Endometrial microvascular endothelial cells (primary cell): ENCODE results near the gene TTLL5. TPM values are rescaled to one million over a fixed set of nuclear protein-coding genes. Genes with fewer than 3 reads are reported as not detected.

Source experiments
- in situ Hi-C: cut with HindIII; loops from 2 replicates; pipeline ENCODE4 v1.10.0; 2017; ENCODE audit warnings: low sequenced_read_pairs, low pct_unique_long_range_greater_than_20kb; ENCODE audit errors: inconsistent ontology term
- total RNA-seq: library from RNA; depleted of rRNA; stranded (reverse); fragments of >200 nt; gene quantifications from one replicate; pipeline ENCODE4 v1.2.3, GENCODE V29; 2015; ENCODE audit errors: inconsistent ontology term

Gene TTLL5
- total RNA-seq, 1 donor from 2014 or later = 53.8 TPM

DNA sequence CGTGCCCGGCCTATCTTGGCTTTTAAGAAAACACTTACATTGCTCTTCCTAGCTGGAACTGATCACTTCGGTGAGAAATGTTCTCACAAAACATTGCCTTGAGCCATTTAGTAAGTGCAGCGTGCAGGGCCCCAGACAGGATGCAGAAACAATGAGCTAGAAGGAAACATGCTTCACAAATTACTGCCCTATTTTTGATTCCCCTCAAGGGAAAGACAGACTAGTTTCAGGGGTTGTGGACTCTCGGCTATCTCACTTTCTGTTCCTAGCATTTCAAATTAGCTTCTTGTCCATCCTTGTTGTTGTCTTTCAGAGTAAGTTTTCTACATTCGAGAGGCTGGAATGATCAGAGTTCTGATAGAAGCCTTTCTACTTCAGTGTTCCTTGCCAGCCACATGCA, 299.2 kb downstream of the TTLL5 start:
- in situ Hi-C loops = no loop called here

DNA sequence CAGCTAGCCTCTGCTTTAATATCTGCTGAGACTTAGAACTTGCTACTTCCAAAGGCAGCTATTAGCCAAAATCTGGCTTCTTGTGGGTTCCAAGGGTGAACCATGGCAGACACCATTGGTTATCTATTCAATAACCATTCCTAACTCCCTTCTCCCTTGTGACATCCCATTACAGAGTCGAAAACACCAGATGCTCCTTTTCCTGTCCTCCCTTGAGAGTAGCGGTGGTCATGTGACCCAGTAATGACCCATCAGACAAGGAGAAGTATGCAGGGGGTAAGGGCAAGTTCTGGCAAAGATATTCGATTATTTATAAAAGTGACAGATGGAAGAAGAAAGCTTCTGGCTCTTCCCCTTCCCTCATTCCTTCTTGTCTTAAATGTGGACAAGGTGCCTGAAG, 300.6 kb downstream of the TTLL5 start:
- in situ Hi-C loops = no loop called here

DNA sequence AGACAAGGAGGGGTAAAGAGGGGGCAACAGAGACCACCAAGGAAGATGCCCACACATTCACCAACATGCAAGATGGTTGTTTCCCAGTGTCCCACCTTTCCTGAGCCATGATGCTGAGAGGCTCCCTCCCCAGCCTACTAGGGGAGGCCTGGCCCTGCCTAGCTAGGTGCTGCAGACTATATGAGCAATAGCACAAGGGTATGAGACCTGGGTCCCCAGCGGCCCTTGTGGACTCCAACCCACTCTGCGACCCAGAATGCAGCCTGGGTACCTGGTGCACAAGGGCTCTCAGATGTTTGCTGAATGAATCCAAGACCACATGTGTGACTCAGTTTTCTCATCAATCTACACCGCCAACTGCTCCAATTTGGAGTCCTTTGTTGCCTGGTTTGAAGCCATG, 306.8 kb downstream of the TTLL5 start:
- in situ Hi-C loops = no loop called here

DNA sequence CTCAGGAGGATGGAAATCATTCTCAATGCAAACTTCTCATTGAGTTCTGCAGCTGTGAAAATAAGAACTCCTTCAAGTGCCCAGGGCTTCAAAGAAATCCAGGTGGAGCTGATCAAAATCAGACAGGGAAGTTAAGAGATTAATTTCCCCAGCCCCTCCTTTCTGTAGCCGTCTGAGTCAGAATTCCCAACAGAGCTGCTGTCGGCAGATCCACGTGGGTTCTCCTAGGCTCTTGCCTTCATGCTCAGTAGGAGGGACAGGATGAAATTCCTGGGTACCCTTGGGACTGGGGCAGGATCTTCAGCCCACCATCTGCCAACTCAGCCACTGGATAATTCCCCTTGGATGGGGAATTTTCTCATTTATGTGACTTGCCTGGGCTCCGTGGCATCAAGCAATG, 307.4 kb downstream of the TTLL5 start:
- in situ Hi-C loops = no loop called here

DNA sequence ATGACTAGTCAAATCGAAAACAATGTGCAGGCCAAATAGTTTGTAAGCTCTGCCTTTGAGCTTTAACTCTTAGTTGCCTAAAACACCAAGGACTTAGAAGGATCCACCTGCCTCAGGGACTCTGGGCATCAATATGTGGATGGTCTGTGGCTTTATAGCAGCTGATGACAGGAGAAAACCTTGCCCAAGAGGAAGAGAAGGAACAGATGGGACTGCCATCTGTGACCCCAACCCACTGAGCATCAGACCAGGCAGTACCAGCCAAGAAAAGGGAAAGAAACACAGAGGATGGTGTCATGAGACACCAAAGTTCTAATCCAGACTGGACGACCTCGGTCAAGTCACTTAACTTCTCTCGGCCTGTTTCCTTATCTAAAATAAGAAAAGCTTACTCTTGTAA, 308.1 kb downstream of the TTLL5 start:
- in situ Hi-C loops = no loop called here

DNA sequence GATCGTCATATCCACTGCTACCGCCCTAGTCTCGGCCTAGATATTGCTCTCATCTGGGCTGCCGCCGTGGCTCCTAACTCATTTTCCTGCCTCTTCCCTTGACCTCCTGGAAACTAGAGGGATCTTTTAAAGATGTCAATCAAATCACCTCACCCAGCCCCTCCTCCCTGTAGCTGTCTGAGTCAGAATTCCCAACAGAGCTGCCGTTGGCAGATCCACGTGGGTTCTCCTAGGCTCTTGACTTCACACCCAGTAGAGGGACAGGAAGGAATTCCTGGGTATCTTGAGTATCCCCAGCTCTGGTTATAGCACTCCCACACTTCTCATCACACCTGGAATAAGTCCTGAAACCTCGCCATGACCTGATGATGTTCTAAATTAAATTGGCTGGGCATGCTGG, 308.8 kb downstream of the TTLL5 start:
- in situ Hi-C loops = no loop called here

DNA sequence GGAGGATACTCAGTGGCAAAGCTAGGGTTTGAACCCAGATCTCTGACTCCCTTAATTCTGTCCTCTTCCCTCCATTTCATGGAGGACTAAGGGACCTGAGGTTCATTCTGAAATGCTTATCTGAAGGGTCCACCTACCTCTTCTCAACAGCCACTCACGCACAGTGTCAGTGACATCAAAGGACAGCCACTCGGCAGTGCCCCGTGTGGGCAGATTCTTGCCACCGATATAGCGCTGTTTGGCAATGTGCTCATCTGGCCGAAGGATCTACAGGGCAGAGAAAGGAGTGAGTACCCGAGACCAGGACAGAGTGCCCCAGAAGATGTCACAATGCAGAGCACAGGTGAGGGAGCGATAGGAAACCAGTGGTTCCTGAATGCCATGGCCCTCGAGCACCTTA, 309.9 kb downstream of the TTLL5 start:
- in situ Hi-C loops = no loop called here

DNA sequence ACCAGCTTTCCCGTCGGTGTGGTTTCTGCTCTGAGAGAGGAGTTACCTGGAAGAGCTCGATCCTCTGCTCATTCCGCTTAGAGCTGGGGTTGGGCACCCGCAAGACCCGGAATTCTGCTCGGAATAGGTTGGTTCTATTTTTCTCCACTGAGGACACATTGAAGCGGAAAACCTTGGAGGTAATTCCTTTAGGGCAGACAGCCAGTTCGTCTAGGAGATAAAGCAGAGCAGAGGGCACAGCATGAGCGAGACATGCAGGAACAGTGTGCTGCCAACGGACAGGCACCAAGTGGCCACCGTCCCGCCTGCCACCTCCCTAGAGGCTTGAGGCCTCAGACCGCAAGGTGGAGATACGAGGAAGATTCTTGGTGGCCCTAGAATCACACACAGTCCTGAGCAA, 310.5 kb downstream of the TTLL5 start:
- in situ Hi-C loops = no loop called here

DNA sequence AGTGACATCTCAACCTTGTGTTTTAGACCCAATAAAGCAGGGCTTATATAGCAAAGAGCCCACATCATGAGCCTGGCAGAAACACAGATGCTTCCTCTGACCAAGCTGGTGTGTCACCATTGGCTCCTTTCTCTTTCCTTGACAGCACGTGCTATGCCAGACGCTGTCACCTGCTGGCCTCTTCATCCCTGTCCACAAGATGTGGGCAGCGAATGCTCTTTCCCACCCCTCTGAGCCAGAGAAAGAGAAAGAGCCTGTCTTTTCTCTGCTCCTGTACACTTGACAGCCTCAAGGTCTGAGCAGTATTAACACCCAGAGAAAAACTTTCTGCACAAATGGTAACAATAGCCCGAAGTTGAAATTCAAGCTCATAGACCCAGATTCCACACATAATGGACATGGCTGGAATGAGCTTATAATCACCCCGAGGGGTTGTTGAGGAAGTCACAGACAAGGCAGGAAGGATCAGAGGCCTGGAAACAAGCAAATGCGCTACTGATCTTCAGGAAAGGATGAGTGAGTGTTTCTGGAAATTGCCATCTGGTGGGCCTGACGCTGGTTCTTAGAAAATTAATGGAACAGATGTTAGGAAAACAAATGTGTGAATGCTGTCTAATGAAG, 311.9 kb downstream of the TTLL5 start:
- in situ Hi-C loops = no loop called here

DNA sequence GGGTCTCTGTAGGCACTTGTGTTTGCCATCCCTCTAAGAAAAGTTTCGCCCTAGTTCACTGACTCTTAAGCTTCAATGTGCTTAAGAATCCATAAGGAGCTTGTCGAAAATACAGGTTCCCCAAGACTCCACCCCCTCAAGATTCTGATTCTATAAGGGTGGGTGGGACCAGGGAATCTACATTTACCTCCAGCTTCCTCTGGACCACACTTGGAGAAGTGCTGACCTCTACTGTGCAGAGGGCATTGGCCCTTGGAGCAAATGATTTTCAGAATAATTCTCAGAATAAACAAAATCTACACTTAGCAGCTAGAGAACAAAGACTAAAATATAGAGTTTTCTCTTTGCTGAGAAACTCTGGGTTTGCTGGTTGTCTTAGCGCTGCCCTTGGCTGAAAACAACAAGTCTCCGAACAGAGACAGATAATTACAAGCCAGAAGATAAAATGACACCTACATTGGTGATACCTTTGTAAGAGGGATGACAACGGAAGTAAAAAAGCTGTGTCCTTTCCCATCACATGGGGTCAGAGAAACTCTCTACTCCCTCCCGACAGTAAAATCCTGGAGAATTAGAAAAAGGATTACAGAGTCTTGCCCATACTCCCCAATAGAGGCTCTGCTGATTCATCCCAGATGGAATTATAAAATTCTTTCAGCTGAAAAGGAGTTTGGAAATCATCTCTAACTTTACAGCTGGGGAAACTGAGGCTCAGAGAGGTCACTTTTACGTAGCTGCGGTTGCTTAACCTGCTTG, 316.0 kb downstream of the TTLL5 start:
- in situ Hi-C loops = no loop called here

DNA sequence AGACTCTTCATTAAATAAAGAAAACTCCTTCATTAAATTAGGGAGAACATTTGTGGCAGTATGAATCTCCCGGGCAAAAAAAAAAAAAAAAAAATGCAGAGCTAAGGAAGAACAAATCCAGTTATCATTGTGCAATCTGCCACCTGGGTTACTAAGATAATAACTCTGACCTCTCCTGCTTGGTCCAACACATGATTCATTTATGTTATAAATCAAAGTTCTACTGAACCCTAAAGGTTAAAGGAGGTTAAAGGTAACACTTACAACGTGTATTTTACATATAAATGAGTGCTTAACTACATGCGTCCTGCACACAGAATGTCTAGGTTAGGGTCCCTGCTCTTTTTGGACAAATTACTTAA, 316.5 kb downstream of the TTLL5 start:
- in situ Hi-C loops = no loop called here

DNA sequence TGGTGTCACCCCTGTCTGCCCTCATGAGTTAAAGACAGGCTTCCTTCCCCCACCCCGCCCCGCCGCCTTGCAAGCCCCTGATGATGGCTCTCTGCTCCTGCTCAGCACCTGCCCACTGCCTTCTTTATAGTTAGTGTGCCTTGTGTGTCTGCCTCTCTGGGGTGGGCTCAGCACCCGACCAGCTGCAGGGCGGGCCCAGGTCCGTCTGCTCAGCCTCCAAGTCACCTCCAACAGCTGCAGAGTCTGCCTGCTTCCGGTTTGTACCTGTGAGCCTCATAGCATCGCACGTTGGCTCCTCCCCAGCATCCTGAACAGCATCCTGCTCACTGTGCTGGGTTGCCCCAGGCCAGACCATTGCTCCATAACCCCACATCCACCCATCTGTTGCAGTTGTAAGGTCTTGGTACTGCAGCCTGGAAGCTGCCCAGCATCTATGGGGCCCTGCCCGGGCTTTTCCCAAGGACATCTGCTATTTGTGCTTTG, 317.2 kb downstream of the TTLL5 start:
- in situ Hi-C loops = no loop called here

DNA sequence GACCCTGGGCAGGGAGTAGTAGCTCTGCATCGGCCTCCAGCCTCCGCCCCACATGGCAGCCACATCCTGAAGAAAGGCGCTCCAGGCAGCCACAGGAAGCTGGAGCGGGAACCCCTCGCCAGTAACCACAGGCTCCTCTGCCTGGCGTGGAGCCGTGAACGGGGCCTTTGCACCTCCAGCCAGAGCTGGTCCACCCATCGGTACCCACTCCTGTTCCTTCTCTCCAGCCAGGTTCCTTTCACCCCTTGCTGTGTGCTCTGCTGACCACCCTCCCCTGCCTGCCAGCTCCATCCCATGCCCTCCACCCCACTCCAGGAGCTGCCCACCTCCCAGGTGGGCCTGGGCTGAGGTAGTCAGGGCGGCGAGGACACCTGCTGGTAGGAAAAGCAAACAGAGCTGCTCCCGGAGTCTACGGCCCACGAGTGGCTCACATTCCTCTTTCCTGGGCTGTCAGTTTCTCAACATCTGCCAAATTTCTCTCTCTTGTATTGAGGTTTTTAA, 318.1 kb downstream of the TTLL5 start:
- in situ Hi-C loops = no loop called here

DNA sequence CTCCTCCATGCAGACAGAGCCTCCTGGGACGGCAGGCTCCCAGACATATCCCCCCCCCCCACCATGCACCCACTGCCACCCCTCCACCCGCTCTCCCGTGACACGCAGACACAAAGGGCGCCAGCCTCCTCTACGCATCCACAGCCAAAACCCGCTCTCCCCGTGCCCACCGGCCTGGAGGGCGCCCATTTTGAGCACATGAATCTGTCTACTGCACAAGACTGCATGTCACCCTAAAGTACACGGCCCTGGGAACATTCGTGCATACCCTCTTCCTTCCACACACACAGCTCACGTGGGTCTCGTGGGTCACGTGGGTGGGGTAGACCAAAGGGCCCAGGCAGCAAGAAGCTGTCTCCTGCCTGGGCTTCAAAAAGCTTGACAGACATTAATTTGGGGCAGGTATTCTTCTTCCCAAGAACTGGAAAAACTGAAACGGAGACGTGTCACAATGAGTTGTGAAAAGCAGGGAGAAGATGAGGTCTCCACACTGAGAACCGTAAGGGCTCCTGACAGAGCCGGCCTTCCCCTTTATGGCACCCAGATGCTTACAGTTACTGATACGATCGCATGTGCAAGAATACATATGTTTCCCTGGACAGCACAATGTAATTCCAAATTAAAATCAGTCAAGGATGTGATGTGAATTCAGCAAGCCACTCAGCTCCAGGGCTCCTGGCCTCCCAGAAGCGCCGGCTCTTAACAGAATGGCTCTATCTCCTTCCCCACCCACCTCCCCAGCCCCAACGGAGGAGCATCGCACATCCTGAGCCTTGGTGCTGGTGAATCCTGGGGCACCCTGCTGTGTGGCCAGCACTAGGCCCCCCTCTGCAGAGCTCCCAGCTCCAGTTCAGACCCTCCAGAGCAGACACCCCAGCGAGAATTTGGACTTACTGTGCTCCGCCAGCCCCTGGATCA, 318.9 kb downstream of the TTLL5 start:
- in situ Hi-C loops = no loop called here

DNA sequence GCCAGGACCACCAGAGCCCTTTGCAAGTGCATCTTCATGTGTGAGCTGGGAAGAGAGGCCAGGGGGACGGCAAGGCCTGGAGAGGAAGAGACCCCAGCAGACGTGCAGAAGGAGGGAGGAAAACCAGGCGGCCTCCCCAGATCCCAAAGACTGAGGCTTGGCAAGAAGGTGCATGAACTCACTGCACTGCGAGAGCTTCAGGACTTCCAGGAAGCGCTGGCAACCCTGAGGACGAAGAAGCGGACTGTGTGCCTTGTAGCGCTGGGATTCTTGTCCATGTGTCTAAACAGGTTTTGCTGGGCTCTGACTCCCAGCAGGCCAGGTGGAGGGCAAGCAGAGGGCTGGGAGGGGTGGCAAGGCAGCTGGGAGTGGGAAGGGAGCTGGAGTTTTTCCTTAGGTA, 319.8 kb downstream of the TTLL5 start:
- in situ Hi-C loops = no loop called here

DNA sequence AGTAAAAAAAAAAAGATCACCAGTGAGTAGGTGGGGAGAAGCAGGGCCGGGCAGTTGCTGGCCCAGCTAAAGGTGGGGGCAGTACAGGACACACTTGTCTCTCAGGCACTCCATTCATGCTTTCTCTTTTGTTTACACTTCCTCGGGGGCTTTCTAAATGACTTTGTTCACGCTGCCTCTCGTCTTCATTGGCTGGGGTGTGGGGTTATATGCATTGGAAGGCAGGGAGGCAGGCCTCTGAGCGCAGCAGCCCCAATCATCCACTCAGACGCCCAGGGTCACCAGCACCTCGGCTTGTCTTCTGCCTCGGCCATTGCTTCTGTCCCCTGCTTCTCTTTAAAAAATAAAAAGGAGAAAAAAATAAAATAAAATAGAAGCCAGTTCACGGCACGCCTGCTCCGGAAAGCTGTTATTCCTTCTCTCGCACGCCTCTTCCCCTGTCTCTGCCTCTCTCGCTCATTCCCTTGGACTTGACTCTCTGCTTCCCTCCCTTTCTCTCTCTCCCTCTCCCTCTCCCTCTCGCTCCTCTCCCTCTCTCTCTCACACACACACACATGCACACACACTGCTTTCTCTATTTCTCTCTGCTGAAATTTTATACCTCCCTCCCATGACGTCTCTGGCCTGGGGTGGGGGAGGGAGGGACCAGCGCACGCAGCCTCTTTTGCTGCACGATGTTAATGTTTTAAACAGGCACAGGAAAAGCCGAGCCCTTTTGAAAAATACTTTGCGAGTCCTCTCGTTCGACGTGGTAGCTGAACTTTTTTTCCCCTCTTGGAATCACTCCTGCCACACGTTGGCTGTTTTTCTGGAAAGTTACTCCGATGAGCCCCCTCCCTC, 320.6 kb downstream of the TTLL5 start, which contains the start of gene TGFB3:
Gene TGFB3 (minus strand): TSS at position 570 of the 840 bp plus-strand sequence. CDS start 1,102 bp downstream, outside the sequence.
- in situ Hi-C loops = no loop called here

DNA sequence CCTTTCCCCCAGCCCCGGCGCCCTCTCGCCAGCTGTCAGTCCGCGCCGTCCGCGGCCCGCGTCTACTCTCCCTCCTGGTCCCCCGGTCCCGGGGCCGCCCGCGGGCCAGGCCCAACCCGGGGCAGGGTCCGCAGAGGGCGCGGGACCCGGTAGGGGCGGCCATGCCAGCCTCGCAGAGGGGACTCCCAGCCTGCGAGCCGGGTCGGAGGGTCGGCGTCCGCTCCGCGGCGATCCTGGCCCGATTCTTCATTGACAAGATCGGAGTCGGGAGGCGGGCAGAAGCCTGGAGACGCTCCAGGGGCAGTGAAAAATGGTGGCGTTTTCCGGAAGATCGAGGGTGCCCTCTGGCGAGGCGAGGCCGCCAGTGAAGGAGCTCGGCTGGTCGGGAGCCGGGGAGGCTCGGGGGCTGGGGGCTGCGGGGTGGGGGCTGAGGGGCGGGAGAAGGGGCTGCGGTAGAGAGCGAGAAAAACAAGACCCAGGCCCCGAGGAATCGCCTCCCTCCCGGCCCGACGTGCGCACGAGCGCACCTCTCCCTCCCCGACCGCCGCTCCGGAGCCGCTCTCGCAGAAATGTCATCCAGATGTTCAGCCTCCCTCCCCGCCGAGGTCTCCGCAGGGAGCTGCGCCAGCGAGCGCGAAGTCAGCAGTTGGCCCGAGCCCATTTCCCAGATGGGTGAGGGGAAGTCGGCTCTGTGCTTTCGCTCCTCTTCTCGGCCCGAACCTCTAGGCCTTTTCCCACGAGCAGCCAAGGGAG, 321.4 kb downstream of the TTLL5 start:
- in situ Hi-C loops = no loop called here

DNA sequence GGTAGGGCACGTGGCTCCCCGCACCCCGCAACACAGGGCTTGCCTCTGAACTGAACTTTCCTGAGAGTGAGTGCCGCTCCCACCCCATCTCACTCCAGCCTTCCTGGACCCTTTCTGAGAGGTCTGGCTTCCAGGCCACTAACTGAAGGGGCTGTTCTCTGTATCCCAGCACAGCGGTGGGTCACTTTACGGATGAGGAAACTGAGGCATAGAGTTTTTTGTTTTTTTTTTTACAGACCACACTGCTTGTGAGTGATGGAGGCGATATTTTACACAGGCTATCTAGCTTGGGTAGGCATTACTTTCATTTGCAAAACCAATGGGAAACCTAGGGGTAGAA, 321.9 kb downstream of the TTLL5 start:
- in situ Hi-C loops = no loop called here
